Gastroesophageal sphincter (tissue), 4 donors: ENCODE data around the gene NME5. TPM values are rescaled to one million over a fixed set of nuclear protein-coding genes. Genes with fewer than 3 reads are reported as not detected.

Experiments used
- ATAC-seq: fragments of 150-250 bp; one replicate; pipeline ENCODE4 v1.9.1; 2016; ENCODE audit warnings: mild to moderate bottlenecking, moderate library complexity
- H3K27ac ChIP-seq, 4 donors: fragments of 200-600 bp; sonication (generic) in 3 of 4; 1 replicate in 3 of 4; 2 replicates in 1 of 4; pipeline ENCODE4 v1.5.1; 2016 to 2019
- H3K27me3 ChIP-seq: fragments of 200-600 bp; sonication (generic); one replicate; pipeline ENCODE4 v1.5.1; 2019
- H3K36me3 ChIP-seq, 2 donors: fragments of 200-600 bp; sonication (generic); one replicate each; pipeline ENCODE4 v1.5.1; 2019; ENCODE audit warnings: control low read depth in 1 of 2
- H3K4me1 ChIP-seq, 3 donors: fragments of 200-600 bp; sonication (generic); 1 replicate in 2 of 3; 2 replicates in 1 of 3; pipeline ENCODE4 v1.5.1; 2016 to 2019; ENCODE audit warnings: control low read depth in 2 of 3
- H3K4me3 ChIP-seq, 2 donors: fragments of 200-600 bp; sonication (generic); one replicate each; pipeline ENCODE4 v1.5.1; 2019; ENCODE audit warnings: mild to moderate bottlenecking in 1 of 2, moderate library complexity in 1 of 2
- H3K9me3 ChIP-seq, 3 donors: fragments of 200-600 bp; sonication (generic); one replicate each; pipeline ENCODE4 v1.5.1; 2017 to 2019; ENCODE audit warnings: control low read depth in 2 of 3
- CTCF ChIP-seq, 4 experiments: fragments of 200-600 bp in 2 of 4; fragments of 450-650 bp in 2 of 4; sonication (generic) in 1 of 4; IDR thresholded peaks; one replicate each; pipeline ENCODE4 v1.5.1; 2017 to 2019; ENCODE audit warnings: antibody characterized with exemption in 4 of 4, mild to moderate bottlenecking in 2 of 4, moderate library complexity in 2 of 4
- EP300 ChIP-seq: sonication (generic); formaldehyde crosslinking; IDR thresholded peaks from one replicate; pipeline ENCODE4 v1.6.1; 2017; ENCODE audit warnings: antibody characterized with exemption, mild to moderate bottlenecking
- POLR2A ChIP-seq, 2 donors: fragments of 450-650 bp; IDR thresholded peaks; one replicate each; pipeline ENCODE4 v1.6.1; 2017; ENCODE audit warnings: antibody characterized with exemption in 2 of 2, mild to moderate bottlenecking in 2 of 2, moderate library complexity in 1 of 2
- POLR2AphosphoS5 ChIP-seq: sonication (generic); formaldehyde crosslinking; IDR thresholded peaks from one replicate; pipeline ENCODE4 v1.6.1; 2017; ENCODE audit warnings: antibody characterized with exemption
- WGBS, 2 donors: methylation state at CpG; one replicate each; pipeline ENCODE4 v1.1.5; 2018; ENCODE audit warnings: low coverage in 1 of 2; 5-methylcytosine and 5-hydroxymethylcytosine counted together
- total RNA-seq, 4 donors: library from RNA; depleted of rRNA; stranded (reverse); fragments of >200 nt; gene quantifications; one replicate each; pipeline ENCODE4 v1.1.0, GENCODE V29; 2016

The NME5 gene
- total RNA-seq, 4 donors from 2014 or later = 1.2 to 10.6 (median 2.8) TPM

- WGBS, 2 donors = 70 to 77% methylated on average over 4 to 7 of the region's 7 CpGs
- ATAC-seq = no peak
Observed at GRCh38 chr5:138102454-138103318, 36.5 kb downstream of the NME5 start.

DNA sequence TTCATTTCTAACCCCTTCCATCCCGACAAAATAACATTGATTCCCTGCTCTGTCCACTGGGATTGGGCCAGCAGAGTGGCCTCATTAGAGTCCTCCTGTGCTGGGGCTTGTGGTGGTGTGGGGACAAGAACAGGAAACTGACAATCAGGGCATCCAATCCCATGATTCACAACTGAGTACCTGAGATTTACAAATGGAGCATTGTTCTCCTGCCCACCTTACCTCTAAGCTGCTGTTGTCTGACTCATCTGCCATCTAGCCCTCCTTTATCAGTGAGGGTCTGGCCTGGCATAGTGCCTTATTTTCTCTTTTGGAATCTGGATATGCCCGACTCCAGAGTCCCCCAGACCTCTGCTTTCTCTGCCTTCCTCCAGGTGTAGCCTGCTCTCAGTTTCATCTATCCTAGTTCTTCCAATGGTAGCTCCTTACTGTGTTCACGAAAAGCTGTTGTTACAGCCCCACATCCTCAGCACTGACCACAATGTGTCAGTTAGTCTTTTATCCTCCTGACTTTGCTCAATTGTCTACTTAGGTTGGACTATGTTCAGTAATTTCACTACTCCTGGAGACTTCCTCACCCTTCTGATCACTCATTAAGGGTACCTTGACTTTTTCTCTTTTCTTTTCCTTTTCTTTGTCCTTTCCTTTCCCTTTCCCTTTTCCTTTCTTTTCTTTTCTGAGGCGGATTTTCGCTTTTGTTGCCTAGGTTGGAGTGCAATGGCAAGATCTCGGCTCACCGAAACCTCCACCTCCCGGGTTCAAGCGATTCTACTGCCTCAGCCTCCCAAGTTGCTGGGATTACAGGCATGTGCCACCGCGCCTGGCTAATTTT lies 42.0 kb downstream of the NME5 start:
- no peaks in the 10 kb centered on the region for H3K4me1 ChIP-seq
- TF ChIP-seq EP300 = no peak
- no peak for TF ChIP-seq POLR2AphosphoS5
- TF ChIP-seq CTCF (IDR thresholded peaks at IDR 0.05) = no peak
- no peak for TF ChIP-seq POLR2A (IDR thresholded peaks at IDR 0.05)
- H3K27ac ChIP-seq = no peak overlapping the region
- H3K9me3 ChIP-seq = no peaks in the 10 kb centered on the region
- no peaks in the 10 kb centered on the region for H3K36me3 ChIP-seq
- H3K27me3 ChIP-seq = peaks cover 25% of the 10 kb centered on the region
- ATAC-seq = no peak
- WGBS, 2 donors = 80 to 92% methylated on average over 2 to 8 of the region's 11 CpGs
- H3K4me3 ChIP-seq = no peak overlapping the region

More at GRCh38 chr5:138102454-138103318, 36.5 kb downstream of the NME5 start:
- Histone ChIP-seq H3K9me3 (no peaks in the 10 kb centered on the region), H3K36me3 (no peaks in the 10 kb centered on the region), H3K4me1 (no peaks in the 10 kb centered on the region), H3K27ac (no peak overlapping the region), H3K4me3 (no peak overlapping the region), H3K27me3 (peaks cover 20% of the 10 kb centered on the region)
- TF ChIP-seq CTCF (IDR thresholded peaks at IDR 0.05) (no peak), POLR2A (IDR thresholded peaks at IDR 0.05) (no peak), POLR2AphosphoS5 (no peak), EP300 (no peak)

GRCh38 chr5:138096363-138096762 lies 42.9 kb downstream of the NME5 start:
- peaks cover 25% of the 10 kb centered on the region for H3K27me3 ChIP-seq
- no peak overlapping the region for H3K4me3 ChIP-seq
- no peaks in the 10 kb centered on the region for H3K9me3 ChIP-seq
- no peak overlapping the region for H3K27ac ChIP-seq
- H3K4me1 ChIP-seq = no peaks in the 10 kb centered on the region
- TF ChIP-seq POLR2A (IDR thresholded peaks at IDR 0.05) = no peak
- TF ChIP-seq CTCF (IDR thresholded peaks at IDR 0.05) = no peak
- no peak for TF ChIP-seq POLR2AphosphoS5
- no peak for TF ChIP-seq EP300
- no peak for ATAC-seq
- 79 to 84% methylated on average over 2 of the region's 2 CpGs for WGBS, 2 donors
- no peaks in the 10 kb centered on the region for H3K36me3 ChIP-seq

- ATAC-seq = no peak
- Histone ChIP-seq H3K36me3 (no peaks in the 10 kb centered on the region), H3K9me3 (no peaks in the 10 kb centered on the region), H3K27ac (no peak overlapping the region), H3K4me1 (no peaks in the 10 kb centered on the region), H3K4me3 (no peak overlapping the region), H3K27me3 (peaks cover 33% of the 10 kb centered on the region)
- 37 to 57% methylated on average over 3 to 4 of the region's 4 CpGs for WGBS, 2 donors
- TF ChIP-seq POLR2A (IDR thresholded peaks at IDR 0.05) (no peak), POLR2AphosphoS5 (no peak), EP300 (no peak), CTCF (IDR thresholded peaks at IDR 0.05) (no peak)
Observed at GRCh38 chr5:138095100-138095907, 43.9 kb downstream of the NME5 start.
